Kidney (tissue), 14 donors: ENCODE measurements around the gene PARD6G. TPM values are rescaled to one million over a fixed set of nuclear protein-coding genes. Genes with fewer than 3 reads are reported as not detected.

Experiments used
- DNase-seq, 5 donors: peaks; one replicate each; pipeline ENCODE4 v3.0.0-alpha.2; 2013 to 2020
- FAIRE-seq: peaks from 2 replicates; lab custom pipeline; 2012; peaks lifted over from hg19 to GRCh38; lab: Jason Lieb, UNC
- H3K27ac ChIP-seq, 2 donors: one replicate each; pipeline ENCODE4 v1.7.0; 2013; ENCODE audit warnings: low read depth in 2 of 2, low read length in 2 of 2, inconsistent platforms in 1 of 2
- H3K27me3 ChIP-seq: one replicate; pipeline ENCODE4 v1.7.1; 2013; ENCODE audit warnings: low read length, inconsistent platforms; ENCODE audit not compliant: control insufficient read depth, insufficient read depth
- H3K36me3 ChIP-seq, 3 donors: one replicate each; pipeline versions ENCODE4 v1.7.0 to v1.7.1; 2013; ENCODE audit warnings: low read length in 3 of 3, control low read depth in 1 of 3, inconsistent platforms in 1 of 3; ENCODE audit not compliant: insufficient read depth in 3 of 3, control insufficient read depth in 2 of 3
- H3K4me1 ChIP-seq, 3 donors: one replicate each; pipeline versions ENCODE4 v1.7.0 to v1.7.1; 2013; ENCODE audit warnings: low read length in 3 of 3, inconsistent platforms in 1 of 3, low read depth in 1 of 3; ENCODE audit not compliant: control insufficient read depth in 2 of 3, insufficient read depth in 2 of 3
- H3K4me3 ChIP-seq, 3 donors: one replicate each; pipeline versions ENCODE4 v1.7.0 to v1.8.1; 2013; ENCODE audit warnings: low read length in 3 of 3, control low read depth in 1 of 3, inconsistent platforms in 1 of 3
- H3K9ac ChIP-seq, 3 donors: one replicate each; pipeline versions ENCODE4 v1.7.0 to v1.7.1; 2013; ENCODE audit warnings: low read length in 3 of 3, control low read depth in 1 of 3, inconsistent platforms in 1 of 3
- H3K9me3 ChIP-seq, 3 donors: one replicate each; pipeline versions ENCODE4 v1.7.0 to v1.7.1; 2013; ENCODE audit warnings: low read length in 3 of 3, control low read depth in 1 of 3, inconsistent platforms in 1 of 3; ENCODE audit not compliant: control insufficient read depth in 2 of 3, insufficient read depth in 1 of 3
- intact Hi-C: fragments of 100-400 bp; cut with DNase I; formaldehyde crosslinking; loops from one replicate; pipeline ENCODE4 v1.11.1; 2022
- polyA plus RNA-seq: library from polyadenylated mRNA; stranded (reverse); fragments of 350-450 nt; fragmentation: Illumina TruSeq; extraction: RNeasy Lipid Tissue Mini Kit (QIAGEN cat#74804); gene quantifications from one replicate; pipeline ENCODE4 v1.2.3, GENCODE V29; 2014; ENCODE audit warnings: low read depth, low replicate concordance; ENCODE audit not compliant: insufficient read depth
- total RNA-seq: library from RNA; stranded (reverse); fragmentation: NEBNext Ultra II Directional; extraction: Animal tissue kit (Norgen Biotek cat#: 25700); gene quantifications from one replicate; pipeline ENCODE4 v1.2.1, GENCODE V29; 2021
- TF ChIP-seq, protein P1 (sequence below): IDR thresholded peaks from 3 replicates; pipeline ENCODE4 v1.5.1; 2012; ENCODE audit warnings: mild to moderate bottlenecking, moderate library complexity, borderline replicate concordance; ENCODE audit not compliant: insufficient read depth; ENCODE audit errors: extremely low read depth
- donor health status: control.
- donor health status: control.
- donor health status: control.
- donor health status: control.
- donor health status: control.
- donor health status: DM: yes; HTN: yes; CAD: no.
- donor health status: Normal renal cell carcinoma (clear cell type).

The PARD6G gene
- total and polyA plus RNA-seq, 2 donors from 2014 or later: 1.9 to 10.7 TPM

DNA sequence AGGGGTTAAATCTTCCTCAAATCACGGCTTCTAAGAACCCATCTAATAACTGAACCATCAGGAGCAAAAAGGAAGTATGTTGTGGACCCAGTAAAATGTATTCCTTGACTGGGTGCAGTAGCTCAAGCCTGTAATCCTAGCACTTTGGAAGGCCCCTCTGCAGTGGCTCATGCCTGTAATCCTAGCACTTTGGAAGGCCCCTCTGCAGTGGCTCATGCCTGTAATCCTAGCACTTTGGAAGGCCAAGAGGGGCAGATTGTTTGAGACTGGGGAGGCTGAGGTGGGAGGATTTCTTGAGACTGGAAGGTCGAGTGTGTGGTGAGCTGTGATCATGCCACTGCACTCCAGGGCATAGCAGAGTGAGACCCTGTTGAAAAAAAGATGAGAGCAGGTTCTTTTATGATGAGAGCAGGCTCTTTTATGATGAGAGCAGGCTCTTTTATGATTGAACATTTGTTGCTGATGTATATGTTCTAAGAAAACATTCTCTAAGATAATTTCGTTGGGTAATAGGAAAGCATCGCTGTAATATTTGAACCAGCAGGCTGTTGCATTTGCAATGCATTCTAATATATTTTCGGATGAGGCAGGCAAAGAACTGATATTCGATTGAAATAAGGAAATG is 3.5 kb upstream of the PARD6G start:
- no peaks in the 10 kb centered on the region for H3K9me3 ChIP-seq
- no peak overlapping the region for H3K9ac ChIP-seq
- TF ChIP-seq, protein P1, sequence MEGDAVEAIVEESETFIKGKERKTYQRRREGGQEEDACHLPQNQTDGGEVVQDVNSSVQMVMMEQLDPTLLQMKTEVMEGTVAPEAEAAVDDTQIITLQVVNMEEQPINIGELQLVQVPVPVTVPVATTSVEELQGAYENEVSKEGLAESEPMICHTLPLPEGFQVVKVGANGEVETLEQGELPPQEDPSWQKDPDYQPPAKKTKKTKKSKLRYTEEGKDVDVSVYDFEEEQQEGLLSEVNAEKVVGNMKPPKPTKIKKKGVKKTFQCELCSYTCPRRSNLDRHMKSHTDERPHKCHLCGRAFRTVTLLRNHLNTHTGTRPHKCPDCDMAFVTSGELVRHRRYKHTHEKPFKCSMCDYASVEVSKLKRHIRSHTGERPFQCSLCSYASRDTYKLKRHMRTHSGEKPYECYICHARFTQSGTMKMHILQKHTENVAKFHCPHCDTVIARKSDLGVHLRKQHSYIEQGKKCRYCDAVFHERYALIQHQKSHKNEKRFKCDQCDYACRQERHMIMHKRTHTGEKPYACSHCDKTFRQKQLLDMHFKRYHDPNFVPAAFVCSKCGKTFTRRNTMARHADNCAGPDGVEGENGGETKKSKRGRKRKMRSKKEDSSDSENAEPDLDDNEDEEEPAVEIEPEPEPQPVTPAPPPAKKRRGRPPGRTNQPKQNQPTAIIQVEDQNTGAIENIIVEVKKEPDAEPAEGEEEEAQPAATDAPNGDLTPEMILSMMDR: no peak
- H3K27ac ChIP-seq: no peak overlapping the region
- FAIRE-seq: no peak
- H3K4me3 ChIP-seq: no peak overlapping the region
- DNase-seq: no peak
- H3K4me1 ChIP-seq: no peaks in the 10 kb centered on the region
- intact Hi-C loops: no loop called here
- no peaks in the 10 kb centered on the region for H3K36me3 ChIP-seq
- H3K27me3 ChIP-seq: no peaks in the 10 kb centered on the region

DNA sequence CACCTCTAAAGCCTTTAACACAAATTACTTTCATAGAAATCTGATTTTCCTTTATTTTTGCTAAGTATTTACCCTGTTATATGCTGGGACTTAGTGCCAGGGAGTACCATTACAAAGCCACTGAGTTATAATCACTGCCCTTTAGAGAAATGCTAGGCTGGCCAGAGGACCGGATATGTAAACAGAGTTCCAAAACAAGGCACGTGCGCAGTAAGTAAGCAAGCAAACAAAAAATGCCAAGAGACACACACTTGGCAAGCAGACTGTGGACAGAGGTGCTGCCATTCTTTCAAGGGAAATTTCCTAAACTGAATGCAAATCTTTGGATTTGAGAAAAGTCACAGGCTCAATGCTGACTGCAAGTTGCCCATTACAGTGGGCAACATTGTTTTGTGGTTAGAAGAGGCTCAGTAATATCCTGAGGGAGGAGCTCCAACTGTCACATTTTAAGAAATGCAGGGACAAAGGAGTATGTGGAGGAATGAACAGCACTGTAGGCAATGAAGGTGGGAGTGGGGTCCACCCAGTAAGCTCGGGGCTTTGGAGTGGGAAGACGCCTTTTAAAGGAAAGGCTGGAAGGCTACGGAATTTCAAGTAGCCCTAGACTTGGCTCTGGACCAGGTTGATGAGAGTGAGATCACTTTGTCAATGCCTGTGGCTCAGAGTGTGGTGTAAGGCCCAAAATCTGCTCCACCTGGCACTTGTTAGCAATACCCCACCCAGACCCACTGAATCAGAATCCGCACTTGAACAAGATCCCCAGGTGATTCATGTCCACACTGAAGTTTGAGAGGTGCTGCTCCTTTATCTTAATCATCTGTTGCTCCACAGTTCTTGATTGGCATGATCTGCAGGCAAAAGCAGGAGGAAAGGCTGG is 2.1 kb upstream of the PARD6G start:
- H3K27me3 ChIP-seq: no peaks in the 10 kb centered on the region
- H3K27ac ChIP-seq: no peak overlapping the region
- TF ChIP-seq, protein P1: no peak
- no peaks in the 10 kb centered on the region for H3K4me1 ChIP-seq
- H3K9me3 ChIP-seq: no peaks in the 10 kb centered on the region
- H3K4me3 ChIP-seq: no peak overlapping the region
- DNase-seq: no peak
- FAIRE-seq: no peak
- no peak overlapping the region for H3K9ac ChIP-seq
- H3K36me3 ChIP-seq: no peaks in the 10 kb centered on the region
- intact Hi-C loops: no loop called here

DNA sequence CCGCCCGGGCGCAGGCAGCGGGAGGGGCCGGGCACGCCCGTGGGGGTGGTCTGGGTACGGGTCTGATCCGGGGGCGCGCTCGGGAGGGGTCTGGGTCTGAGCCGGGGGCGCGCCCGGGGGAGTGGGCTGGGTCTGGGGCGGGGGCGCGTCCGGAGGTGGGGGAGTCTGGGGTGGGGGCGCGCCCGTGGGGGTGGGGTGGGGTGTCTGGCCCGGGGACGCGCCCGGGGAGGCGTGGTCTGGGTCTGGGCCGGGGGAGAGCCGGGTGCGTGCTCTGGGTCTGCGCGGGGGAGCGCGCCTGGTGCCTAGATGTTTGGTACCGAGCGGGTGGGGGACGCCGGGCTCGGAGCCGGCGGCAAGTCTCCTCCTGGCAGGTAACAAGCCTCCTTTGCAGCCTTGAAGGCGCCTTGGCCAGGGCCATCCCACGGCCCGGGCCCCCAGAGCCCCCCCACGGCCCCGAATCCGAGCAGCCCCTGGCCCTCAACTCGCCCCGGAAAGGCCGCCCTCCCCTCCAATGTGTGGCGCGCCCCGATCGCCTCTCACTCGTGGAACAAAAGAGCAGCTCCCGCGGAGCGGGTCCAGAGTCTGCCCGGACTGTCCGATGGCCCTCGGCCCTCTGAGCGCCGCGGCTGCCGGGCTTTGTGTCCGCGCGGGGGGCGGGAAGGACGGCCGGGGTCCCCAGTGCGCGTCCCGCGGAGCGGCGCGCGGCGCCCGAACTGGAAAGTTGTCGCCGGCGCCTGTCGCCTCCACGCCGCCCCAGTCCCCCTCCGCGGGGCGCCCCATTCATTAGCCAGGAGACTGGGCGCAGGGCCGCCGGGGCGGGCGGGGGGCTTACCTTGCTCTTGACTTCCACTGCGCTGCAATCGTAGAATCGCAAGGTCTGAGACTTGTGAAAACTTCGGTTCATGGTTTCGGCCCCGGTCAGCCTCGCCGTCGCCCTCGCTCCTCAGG is 595 bp downstream of the PARD6G start:
- Histone ChIP-seq H3K36me3 (no peaks in the 10 kb centered on the region), H3K27ac (no peak overlapping the region), H3K9ac (peak overlapping the region in 2 of 3 donors; percentile 26 to 40), H3K9me3 (no peaks in the 10 kb centered on the region), H3K4me1 (no peaks in the 10 kb centered on the region), H3K4me3 (peak overlapping the region; percentile 45 to 68 (median 48)), H3K27me3 (no peaks in the 10 kb centered on the region)
- intact Hi-C loops: no loop called here
- TF ChIP-seq, protein P1: no peak
- peak; percentile 72 to 86 (median 79) for DNase-seq
- no peak for FAIRE-seq
